SK-N-DZ (cell line): Measurements from ENCODE around the gene RAB11FIP4.

Experiments
- DNase-seq: peaks from one replicate; pipeline ENCODE4 v3.0.0-alpha.2; 2015; ENCODE audit warnings: low spot score

RAB11FIP4 gene

GRCh38 chr17:31405890-31406371 lies 14.5 kb downstream of the RAB11FIP4 start:
- peak; percentile 38 for DNase-seq

GRCh38 chr17:31408586-31408985 lies 17.1 kb downstream of the RAB11FIP4 start:
- no peak for DNase-seq

GRCh38 chr17:31411707-31412285 lies 20.3 kb downstream of the RAB11FIP4 start:
- no peak for DNase-seq

- no peak for DNase-seq
Observed at GRCh38 chr17:31412511-31412910, 21.0 kb downstream of the RAB11FIP4 start.

GRCh38 chr17:31413081-31413799 lies 21.8 kb downstream of the RAB11FIP4 start:
- no peak for DNase-seq

GRCh38 chr17:31413874-31414549 lies 22.5 kb downstream of the RAB11FIP4 start:
- no peak for DNase-seq

- no peak for DNase-seq
Observed at GRCh38 chr17:31414550-31414918, 23.1 kb downstream of the RAB11FIP4 start.

GRCh38 chr17:31415004-31415454 lies 23.6 kb downstream of the RAB11FIP4 start:
- no peak for DNase-seq

GRCh38 chr17:31415640-31416502 lies 24.4 kb downstream of the RAB11FIP4 start:
- no peak for DNase-seq

GRCh38 chr17:31416503-31416923 lies 25.0 kb downstream of the RAB11FIP4 start:
- DNase-seq: peak; percentile 35

- no peak for DNase-seq
Observed at GRCh38 chr17:31417051-31417792, 25.7 kb downstream of the RAB11FIP4 start.

- DNase-seq: no peak
Observed at GRCh38 chr17:31418773-31419350, 27.4 kb downstream of the RAB11FIP4 start.

GRCh38 chr17:31422443-31422842 lies 31.0 kb downstream of the RAB11FIP4 start:
- no peak for DNase-seq

- no peak for DNase-seq
Observed at GRCh38 chr17:31424944-31425281, 33.4 kb downstream of the RAB11FIP4 start.

- peak; percentile 98 for DNase-seq
Observed at GRCh38 chr17:31425282-31426040, 34.0 kb downstream of the RAB11FIP4 start.

GRCh38 chr17:31427684-31428083 lies 36.2 kb downstream of the RAB11FIP4 start:
- no peak for DNase-seq

GRCh38 chr17:31428111-31428510 lies 36.6 kb downstream of the RAB11FIP4 start:
- no peak for DNase-seq

GRCh38 chr17:31428512-31428911 lies 37.0 kb downstream of the RAB11FIP4 start:
- no peak for DNase-seq

- DNase-seq: no peak
Observed at GRCh38 chr17:31431098-31431851, 39.8 kb downstream of the RAB11FIP4 start.
